Aorta (tissue), 5 donors: ENCODE results near the gene AGMO. TPM values are rescaled to one million over a fixed set of nuclear protein-coding genes. Genes with fewer than 3 reads are reported as not detected.

Experiments used
- ATAC-seq: fragments of 200-7000 bp; cut with Tn5 transposase; one replicate; pipeline ENCODE4 v1.9.1; 2022; ENCODE audit warnings: moderate library complexity; ENCODE audit not compliant: low FRiP score
- DNase-seq, 2 donors: peaks; one replicate each; pipeline ENCODE4 v3.0.0-alpha.2; 2020
- H3K27ac ChIP-seq, 2 donors: one replicate each; pipeline ENCODE4 v1.5.1; 2013; ENCODE audit warnings: low read length in 2 of 2, mild to moderate bottlenecking in 2 of 2, moderate library complexity in 2 of 2, control low read depth in 1 of 2, inconsistent platforms in 1 of 2, low read depth in 1 of 2
- H3K27me3 ChIP-seq, 2 donors: one replicate each; pipeline ENCODE4 v1.6.1; 2013; ENCODE audit warnings: control low read depth in 1 of 2, low read length in 1 of 2, mild to moderate bottlenecking in 1 of 2, moderate library complexity in 1 of 2; ENCODE audit not compliant: insufficient read depth in 2 of 2, control insufficient read depth in 1 of 2
- H3K36me3 ChIP-seq, 2 donors: one replicate each; pipeline ENCODE4 v1.6.1; 2013; ENCODE audit warnings: control low read depth in 1 of 2, low read length in 1 of 2, mild to moderate bottlenecking in 1 of 2; ENCODE audit not compliant: insufficient read depth in 2 of 2, control insufficient read depth in 1 of 2
- H3K4me1 ChIP-seq, 2 donors: one replicate each; pipeline ENCODE4 v1.6.1; 2013; ENCODE audit warnings: low read length in 2 of 2, control low read depth in 1 of 2, mild to moderate bottlenecking in 1 of 2, moderate library complexity in 1 of 2; ENCODE audit not compliant: insufficient read depth in 2 of 2, control insufficient read depth in 1 of 2
- H3K4me3 ChIP-seq, 2 donors: one replicate each; pipeline ENCODE4 v1.5.1; 2013; ENCODE audit warnings: low read length in 2 of 2, control low read depth in 1 of 2, mild to moderate bottlenecking in 1 of 2
- H3K9me3 ChIP-seq: one replicate; pipeline ENCODE4 v1.6.1; 2013; ENCODE audit warnings: mild to moderate bottlenecking, low read length; ENCODE audit not compliant: control insufficient read depth
- WGBS, 2 donors: extraction: QIAGEN DNeasy Blood & Tissue Kit; methylation state at CpG; one replicate each; pipeline ENCODE4 v1.1.7; 2013; 5-methylcytosine and 5-hydroxymethylcytosine counted together
- intact Hi-C, 2 donors: fragments of 100-400 bp; cut with DNase I; formaldehyde crosslinking; loops; one replicate each; pipeline versions ENCODE4 v1.14.2 to v1.15.0; 2022
- polyA plus RNA-seq, 2 donors: library from polyadenylated mRNA; stranded (reverse); fragments of 200-250 nt; gene quantifications; one replicate each; pipeline ENCODE4 v1.2.3, GENCODE V29; 2013
- total RNA-seq, 2 donors: library from RNA; stranded (reverse); fragmentation: NEBNext Ultra II Directional; extraction: Animal tissue kit (Norgen Biotek cat#: 25700); gene quantifications; one replicate each; pipeline ENCODE4 v1.2.1, GENCODE V29; 2021
- donor health status: healthy with polysubstance abuse.
- donor health status: Bipolar disorder and iron deficiency.
- donor health status: DM: no; HTN: no; CAD: no.
- donor health status: DM: no; HTN: no; CAD: no.
- donor health status: DM: yes; HTN: yes; CAD: no.

The AGMO gene
- total and polyA plus RNA-seq, 4 donors, result 0.69 to 3.4 (median 1.7) TPM

- intact Hi-C loops, result no loop called here
- Histone ChIP-seq H3K36me3 (no peaks in the 10 kb centered on the region), H3K4me1 (no peaks in the 10 kb centered on the region), H3K9me3 (no peaks in the 10 kb centered on the region), H3K27me3 (no peaks in the 10 kb centered on the region), H3K27ac (no peak overlapping the region), H3K4me3 (no peak overlapping the region)
- ATAC-seq (no peak), DNase-seq (no peak)
- 0% methylated on average over 1 of the region's 1 CpG for WGBS, 2 donors
Observed at GRCh38 chr7:15446280-15446679, 115.5 kb downstream of the AGMO start.

GRCh38 chr7:15441915-15442314 lies 119.9 kb downstream of the AGMO start:
- Histone ChIP-seq H3K36me3 (no peaks in the 10 kb centered on the region), H3K4me3 (no peak overlapping the region), H3K27me3 (no peaks in the 10 kb centered on the region), H3K4me1 (no peaks in the 10 kb centered on the region), H3K27ac (no peak overlapping the region), H3K9me3 (no peaks in the 10 kb centered on the region)
- DNase-seq (no peak), ATAC-seq (no peak)
- WGBS, 2 donors, result 66 to 70% methylated on average over 1 of the region's 1 CpG
- intact Hi-C loops, result no loop called here

GRCh38 chr7:15440482-15440881 lies 121.3 kb downstream of the AGMO start:
- Histone ChIP-seq H3K9me3 (no peaks in the 10 kb centered on the region), H3K4me3 (no peak overlapping the region), H3K27ac (no peak overlapping the region), H3K27me3 (no peaks in the 10 kb centered on the region), H3K36me3 (no peaks in the 10 kb centered on the region), H3K4me1 (no peaks in the 10 kb centered on the region)
- DNase-seq (no peak), ATAC-seq (no peak)
- 90 to 95% methylated on average over 3 of the region's 3 CpGs for WGBS, 2 donors
- intact Hi-C loops, result no loop called here

DNA sequence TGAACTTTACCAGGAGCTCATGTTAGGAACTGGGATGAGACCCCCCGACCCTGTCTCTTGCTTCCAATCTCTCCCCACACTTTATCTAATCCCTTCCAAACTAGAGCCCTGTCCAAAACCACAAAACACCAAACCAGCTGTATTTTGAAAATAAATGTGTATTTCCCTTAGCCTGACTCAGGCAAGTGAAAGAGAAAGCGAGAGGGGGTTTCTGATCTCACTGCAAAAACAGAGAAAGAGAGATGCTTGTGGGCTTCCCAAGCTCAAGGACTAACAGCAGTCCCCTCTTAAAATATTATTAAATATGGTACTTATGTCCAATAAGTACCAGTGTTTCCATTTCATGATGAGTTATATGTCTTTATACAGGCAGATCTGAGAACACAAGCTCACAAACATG lies 122.0 kb downstream of the AGMO start:
- ATAC-seq, result no peak
- no peak for DNase-seq
- Histone ChIP-seq H3K4me1 (no peaks in the 10 kb centered on the region), H3K27me3 (no peaks in the 10 kb centered on the region), H3K27ac (no peak overlapping the region), H3K9me3 (no peaks in the 10 kb centered on the region), H3K36me3 (no peaks in the 10 kb centered on the region), H3K4me3 (no peak overlapping the region)
- WGBS, 2 donors, result 71 to 79% methylated on average over 2 of the region's 2 CpGs
- intact Hi-C loops, result no loop called here

DNA sequence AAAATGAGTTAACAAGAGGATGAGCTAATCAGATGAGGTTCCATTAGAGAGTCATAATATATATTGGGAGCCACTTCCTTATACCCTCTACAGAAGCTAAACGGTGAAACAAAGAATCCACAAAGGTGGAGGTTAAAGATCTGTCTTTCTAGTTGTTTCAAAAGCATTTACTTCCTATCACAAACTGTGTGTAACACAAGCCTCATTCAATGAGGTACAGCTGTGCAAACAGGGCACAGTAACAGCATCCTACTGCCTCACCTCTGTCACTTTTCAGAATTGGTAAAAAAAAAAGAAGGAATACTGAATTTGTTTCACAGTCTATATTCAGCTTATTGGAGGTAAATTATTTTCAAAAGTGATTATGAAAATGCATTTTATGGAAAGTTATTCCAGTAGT lies 128.7 kb downstream of the AGMO start:
- no peak for ATAC-seq
- no peak overlapping the region for H3K4me3 ChIP-seq
- peaks cover 0 to 2% of the 10 kb centered on the region in 2 donors for H3K27me3 ChIP-seq

DNA sequence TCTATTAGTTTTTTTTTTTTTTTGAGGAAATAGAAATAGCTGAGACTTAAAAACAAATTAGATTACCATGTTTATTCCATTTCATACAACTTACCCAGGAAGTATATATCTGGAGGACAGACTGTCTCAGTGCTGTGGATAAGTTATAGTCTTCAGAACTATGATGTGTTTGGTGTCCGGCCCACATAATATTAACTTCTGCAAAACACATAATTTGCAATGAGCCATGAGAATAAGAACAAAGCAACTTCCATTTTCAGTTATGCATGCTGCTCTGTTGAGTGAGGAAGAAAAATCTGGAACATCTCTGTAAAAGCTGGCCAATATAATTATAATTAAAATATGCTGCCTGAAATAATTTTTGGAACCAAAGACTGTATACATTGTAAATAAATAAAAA lies 130.9 kb downstream of the AGMO start:
- 94 to 100% methylated on average over 1 of the region's 1 CpG for WGBS, 2 donors
- no peaks in the 10 kb centered on the region for H3K9me3 ChIP-seq
- ATAC-seq (no peak), DNase-seq (no peak)
- peaks cover 0 to 2% of the 10 kb centered on the region in 2 donors for H3K27me3 ChIP-seq
- no peaks in the 10 kb centered on the region for H3K4me1 ChIP-seq
- H3K36me3 ChIP-seq, result no peaks in the 10 kb centered on the region
- no peak overlapping the region for H3K4me3 ChIP-seq
- no peak overlapping the region for H3K27ac ChIP-seq
- intact Hi-C loops, result no loop called here

More for the DNA sequence above, 128.7 kb downstream of the AGMO start:
- Histone ChIP-seq H3K27ac (no peak overlapping the region), H3K36me3 (no peaks in the 10 kb centered on the region), H3K9me3 (no peaks in the 10 kb centered on the region), H3K4me1 (no peaks in the 10 kb centered on the region)
- 18 to 26% methylated on average over 1 of the region's 1 CpG for WGBS, 2 donors
- intact Hi-C loops, result no loop called here
- DNase-seq, result no peak

- no peak overlapping the region for H3K4me3 ChIP-seq
- peaks cover 0 to 2% of the 10 kb centered on the region in 2 donors for H3K27me3 ChIP-seq
- H3K36me3 ChIP-seq, result no peaks in the 10 kb centered on the region
- no peaks in the 10 kb centered on the region for H3K9me3 ChIP-seq
- no peak for DNase-seq
- ATAC-seq, result no peak
- 93 to 94% methylated on average over 2 of the region's 2 CpGs for WGBS, 2 donors
- no peak overlapping the region for H3K27ac ChIP-seq
- H3K4me1 ChIP-seq, result no peaks in the 10 kb centered on the region
- intact Hi-C loops, result no loop called here
Observed at GRCh38 chr7:15430191-15430590, 131.6 kb downstream of the AGMO start.

DNA sequence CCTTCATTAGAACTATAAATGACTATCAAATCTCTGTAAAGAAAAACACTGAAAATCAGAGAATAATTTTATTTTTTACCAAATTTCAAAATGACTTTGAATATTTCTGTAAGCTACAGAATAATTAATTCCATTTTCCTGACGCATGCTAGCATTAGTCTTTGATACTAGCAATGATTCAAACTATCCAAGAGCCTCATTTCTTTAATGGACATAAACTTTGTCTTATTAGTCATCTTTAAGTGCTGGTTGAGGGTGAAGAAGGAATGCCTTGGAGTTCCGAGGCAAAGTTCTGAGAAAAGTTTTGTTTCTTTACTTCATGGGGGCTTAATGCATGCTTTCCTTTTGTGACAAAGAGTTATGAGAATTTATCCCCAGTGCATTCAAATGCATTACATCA lies 137.3 kb downstream of the AGMO start:
- Histone ChIP-seq H3K27me3 (no peaks in the 10 kb centered on the region), H3K36me3 (no peaks in the 10 kb centered on the region), H3K4me3 (no peak overlapping the region), H3K4me1 (no peaks in the 10 kb centered on the region), H3K27ac (no peak overlapping the region), H3K9me3 (peaks cover 2% of the 10 kb centered on the region)
- ATAC-seq, result no peak
- intact Hi-C loops, result no loop called here
- 48 to 53% methylated on average over 2 of the region's 2 CpGs for WGBS, 2 donors
- DNase-seq, result no peak

DNA sequence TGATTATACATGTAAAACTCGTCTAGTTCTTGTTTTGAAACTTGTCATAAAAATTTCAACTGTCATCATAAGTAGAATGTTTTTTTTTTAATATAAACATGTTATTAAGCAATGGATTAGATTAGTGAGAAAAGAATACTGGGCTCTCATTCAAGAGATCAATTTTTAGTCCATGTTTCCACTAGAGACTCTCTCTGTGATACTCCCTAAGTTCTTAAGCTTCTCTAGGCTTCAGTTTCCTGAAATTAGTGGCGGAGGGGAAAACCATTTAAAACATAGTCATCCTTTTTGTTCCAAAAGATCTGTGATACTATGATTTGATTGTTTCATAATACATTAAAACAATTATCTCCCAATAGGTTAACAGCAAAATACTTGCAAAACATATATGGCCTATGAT lies 142.2 kb downstream of the AGMO start:
- ATAC-seq (no peak), DNase-seq (no peak)
- H3K4me3 ChIP-seq, result no peak overlapping the region
- no peak overlapping the region for H3K27ac ChIP-seq
- H3K9me3 ChIP-seq, result peaks cover 2% of the 10 kb centered on the region
- no peaks in the 10 kb centered on the region for H3K27me3 ChIP-seq
- intact Hi-C loops, result no loop called here
- no peaks in the 10 kb centered on the region for H3K4me1 ChIP-seq
- H3K36me3 ChIP-seq, result no peaks in the 10 kb centered on the region
- 77 to 79% methylated on average over 2 of the region's 2 CpGs for WGBS, 2 donors
